ENCODE results near the gene ARHGEF28. TPM values are rescaled to one million over a fixed set of nuclear protein-coding genes. Genes with fewer than 3 reads are reported as not detected.

Gene ARHGEF28
- total and polyA plus RNA-seq, 2 of the 4 experiments (the other 2 are of a cell fraction) = 3.6 to 16.0 TPM

GRCh38 chr5:73792687-73793320 is 166.8 kb downstream of the ARHGEF28 start:
- Histone ChIP-seq H3K14ac (replicated peaks; ENCODE audit: low read depth, low read length) (no peak overlapping the region), H3K23ac (ENCODE audit: low read depth, low read length) (no peak overlapping the region), H3K9me1 (ENCODE audit: insufficient read depth, low read length) (peaks cover 11% of the 10 kb centered on the region), H2BK5ac (ENCODE audit: low read depth, low read length, poor library complexity, severe bottlenecking) (no peak overlapping the region), H4K8ac (ENCODE audit: low read depth in 2 of 2, low read length in 2 of 2) (no peak overlapping the region), H3K56ac (ENCODE audit: extremely low read depth, insufficient read depth, low read length) (no peak overlapping the region), H2AK5ac (ENCODE audit: low read depth, low read length) (no peak overlapping the region), H3K4me1 (ENCODE audit: control insufficient read depth, insufficient read depth, low read length) (peaks cover 19% of the 10 kb centered on the region), H3K27ac (ENCODE audit: insufficient read depth, low read length) (no peak overlapping the region), H3K27me3 (ENCODE audit: control insufficient read depth, insufficient read depth, low read length) (no peaks in the 10 kb centered on the region), H2AFZ (replicated peaks; ENCODE audit: low read length, poor library complexity) (no peak overlapping the region), H4K5ac (ENCODE audit: low read depth, low read length) (no peak overlapping the region), H4K20me1 (ENCODE audit: insufficient read depth, low read length) (no peaks in the 10 kb centered on the region), H3K36me3 (ENCODE audit: control insufficient read depth, insufficient read depth, low read length) (no peaks in the 10 kb centered on the region), H2BK120ac (ENCODE audit: low read depth, low read length) (peak overlapping the region; percentile 6; the same call in 1 of the 2 replicates), H3K9me3 (ENCODE audit: control insufficient read depth, insufficient read depth, low read length) (no peaks in the 10 kb centered on the region), H3K79me1 (ENCODE audit: low read depth in 1 of 2, low read length in 2 of 2) (peaks cover 0 to 24% of the 10 kb centered on the region in 2 experiments; a peak in 2 of 4 replicates), H3K4ac (ENCODE audit: low read depth, low read length) (peak overlapping the region; percentile 17; the same call in 1 of the 2 replicates), H2BK15ac (ENCODE audit: low read depth, low read length) (no peak overlapping the region), H2BK20ac (ENCODE audit: low read depth, low read length) (no peak overlapping the region), H3K4me2 (ENCODE audit: low read depth, low read length) (no peak overlapping the region), H2AK9ac (replicated peaks; ENCODE audit: low read depth, low read length, poor library complexity) (no peak overlapping the region), H4K91ac (ENCODE audit: insufficient read depth, low read depth, low read length) (no peak overlapping the region), H3K4me3 (ENCODE audit: insufficient read depth, low read depth, low read length) (no peak overlapping the region), H3K9ac (ENCODE audit: low read depth, low read length) (no peak overlapping the region), H3K18ac (ENCODE audit: low read depth, low read length) (no peak overlapping the region)
- DNase-seq = peak; percentile 76
- TF ChIP-seq CTCF (conservative IDR thresholded peaks at IDR 0.05; ENCODE audit: low read depth, low read length) (peak; percentile 96), SMC3 (IDR thresholded peaks at IDR 0.05; ENCODE audit: low read depth, low read length) (peak; percentile 98), NFE2L2 (IDR thresholded peaks at IDR 0.05; ENCODE audit: low read depth, low read length) (no peak), MXI1 (IDR thresholded peaks at IDR 0.05; ENCODE audit: borderline replicate concordance, low read depth, low read length) (no peak), RAD21 (IDR thresholded peaks at IDR 0.05; ENCODE audit: low read length) (peak; percentile 97)
- intact Hi-C loops (cut with micrococcal nuclease) (loop anchor here (1.0 to 5.0 kb wide), 3 partner anchors 100 to 854 kb away; no protein-coding TSS in a partner anchor), in situ Hi-C loops (cut with MboI; ENCODE audit: low sequenced_read_pairs) (loop anchor here (5.0 to 10.0 kb wide), 2 partner anchors 206 to 852 kb away; partner anchors contain the start of gene ENC1), dilution Hi-C loops (cut with HindIII; ENCODE audit: low sequenced_read_pairs, unreplicated experiment) (loop anchor here (25.0 kb wide), 1 partner anchor 206 kb away; no protein-coding TSS in a partner anchor)
- no CpG with 5 or more reads among the region's 2 CpGs for WGBS, 2 experiments (ENCODE audit: extremely low coverage in 2 of 2, insufficient read length in 1 of 2)
- ChIA-PET POLR2A (ENCODE audit: unreplicated experiment) (no interaction called here), CTCF (interaction anchor here (0.6 to 5.0 kb wide), 8 partner anchors 11 to 204 kb away, joined by 3 to 35 read pairs (median 3); no protein-coding TSS in a partner anchor)
- ATAC-seq (ENCODE audit: low read depth) = peak; percentile 71
- no TSS peak for BruUV-seq (replicated peaks)
